GM12864 (cell line): Measurements from ENCODE around the gene RASSF8.

Experiments used
- DNase-seq: peaks from one replicate; pipeline ENCODE4 v3.0.0-alpha.2; 2011; ENCODE audit warnings: low read depth
- H3K4me3 ChIP-seq: 2 replicates; pipeline ENCODE4 v1.5.1; 2011; ENCODE audit warnings: mild to moderate bottlenecking, low read depth, low read length, control low read depth
- TF ChIP-seq, protein P1 (sequence below): IDR thresholded peaks from 2 replicates; pipeline ENCODE4 v1.5.1; 2011; ENCODE audit warnings: low read depth, mild to moderate bottlenecking, moderate library complexity, low read length, control low read depth, inconsistent platforms; ENCODE audit errors: missing control alignments

Gene RASSF8

GRCh38 chr12:26011099-26011498 lies 52.6 kb downstream of the RASSF8 start:
- DNase-seq, result no peak
- no peak overlapping the region for H3K4me3 ChIP-seq
- TF ChIP-seq, protein P1, sequence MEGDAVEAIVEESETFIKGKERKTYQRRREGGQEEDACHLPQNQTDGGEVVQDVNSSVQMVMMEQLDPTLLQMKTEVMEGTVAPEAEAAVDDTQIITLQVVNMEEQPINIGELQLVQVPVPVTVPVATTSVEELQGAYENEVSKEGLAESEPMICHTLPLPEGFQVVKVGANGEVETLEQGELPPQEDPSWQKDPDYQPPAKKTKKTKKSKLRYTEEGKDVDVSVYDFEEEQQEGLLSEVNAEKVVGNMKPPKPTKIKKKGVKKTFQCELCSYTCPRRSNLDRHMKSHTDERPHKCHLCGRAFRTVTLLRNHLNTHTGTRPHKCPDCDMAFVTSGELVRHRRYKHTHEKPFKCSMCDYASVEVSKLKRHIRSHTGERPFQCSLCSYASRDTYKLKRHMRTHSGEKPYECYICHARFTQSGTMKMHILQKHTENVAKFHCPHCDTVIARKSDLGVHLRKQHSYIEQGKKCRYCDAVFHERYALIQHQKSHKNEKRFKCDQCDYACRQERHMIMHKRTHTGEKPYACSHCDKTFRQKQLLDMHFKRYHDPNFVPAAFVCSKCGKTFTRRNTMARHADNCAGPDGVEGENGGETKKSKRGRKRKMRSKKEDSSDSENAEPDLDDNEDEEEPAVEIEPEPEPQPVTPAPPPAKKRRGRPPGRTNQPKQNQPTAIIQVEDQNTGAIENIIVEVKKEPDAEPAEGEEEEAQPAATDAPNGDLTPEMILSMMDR, result no peak

DNA sequence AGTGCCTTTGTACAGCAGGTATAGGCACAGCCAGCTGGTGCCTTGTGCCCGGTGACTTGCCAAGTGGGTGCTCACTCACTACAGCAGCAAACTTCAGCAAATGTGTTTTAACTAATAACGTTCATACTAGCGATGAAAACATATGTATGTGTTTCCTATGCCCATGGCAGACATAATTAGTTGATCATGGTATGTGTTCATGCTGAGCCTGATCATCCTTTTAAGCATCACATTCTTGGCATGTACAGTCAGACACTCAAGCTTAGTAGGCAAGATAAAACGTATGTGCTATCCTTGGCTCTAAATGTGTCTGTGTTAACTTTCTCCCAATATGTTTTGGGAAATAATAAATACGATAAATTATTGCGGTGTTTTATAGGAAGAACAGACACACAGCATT lies 55.6 kb downstream of the RASSF8 start:
- H3K4me3 ChIP-seq, result no peak overlapping the region
- no peak for DNase-seq
- TF ChIP-seq, protein P1, result no peak

DNA sequence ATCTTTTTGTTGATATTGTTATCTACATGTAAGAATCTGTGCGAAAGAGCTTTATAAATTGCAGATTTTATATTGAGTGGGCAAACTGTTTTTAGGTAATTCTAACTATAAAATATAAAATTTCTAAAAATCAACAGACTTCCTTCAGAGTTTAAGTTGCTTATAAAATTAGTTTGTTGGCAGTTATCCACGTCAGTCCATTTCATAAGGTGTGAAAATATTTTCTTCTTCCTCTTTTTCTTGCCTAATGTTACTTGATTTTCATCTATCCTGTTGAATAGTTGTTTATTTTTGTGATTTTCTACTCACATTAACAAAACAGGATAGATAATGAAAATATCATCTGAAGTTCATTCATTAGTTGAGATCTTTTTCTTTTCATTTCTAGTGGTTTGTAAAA lies 58.0 kb downstream of the RASSF8 start:
- no peak for DNase-seq
- no peak overlapping the region for H3K4me3 ChIP-seq
- TF ChIP-seq, protein P1, result no peak

GRCh38 chr12:26017484-26018211 lies 59.2 kb downstream of the RASSF8 start:
- no peak overlapping the region for H3K4me3 ChIP-seq
- DNase-seq, result no peak
- TF ChIP-seq, protein P1, result peak; percentile 73

- no peak for DNase-seq
- H3K4me3 ChIP-seq, result no peak overlapping the region
- TF ChIP-seq, protein P1, result no peak
These were observed 60.4 kb downstream of the RASSF8 start for GRCh38 chr12:26018926-26019325.

DNA sequence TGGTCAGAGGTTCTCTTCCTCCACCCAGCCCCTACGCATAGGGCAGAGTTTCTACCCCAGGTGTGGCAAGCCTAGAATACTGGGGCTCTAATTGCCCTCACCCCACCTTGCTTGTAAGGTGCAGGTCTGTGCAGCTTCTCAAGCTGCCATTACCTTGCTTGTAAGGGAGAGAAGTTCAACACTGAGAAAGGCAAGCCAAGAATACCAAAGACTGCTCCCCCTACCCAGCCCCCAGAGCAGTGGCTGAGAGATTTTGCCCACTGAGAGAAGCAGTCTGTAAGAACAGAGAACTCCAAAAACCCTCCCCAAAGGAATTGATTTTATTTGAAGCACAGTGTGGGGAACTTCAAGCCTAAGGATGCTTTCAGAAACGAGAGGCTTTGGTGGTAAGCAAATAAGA lies 63.1 kb downstream of the RASSF8 start:
- no peak for DNase-seq
- TF ChIP-seq, protein P1, result no peak
- no peak overlapping the region for H3K4me3 ChIP-seq

- no peak overlapping the region for H3K4me3 ChIP-seq
These were observed 63.6 kb downstream of the RASSF8 start for GRCh38 chr12:26022043-26022442.

More at GRCh38 chr12:26022043-26022442, 63.6 kb downstream of the RASSF8 start:
- DNase-seq, result no peak
- TF ChIP-seq, protein P1, result no peak
